Measurements from ENCODE around the gene SNX27.

DNA sequence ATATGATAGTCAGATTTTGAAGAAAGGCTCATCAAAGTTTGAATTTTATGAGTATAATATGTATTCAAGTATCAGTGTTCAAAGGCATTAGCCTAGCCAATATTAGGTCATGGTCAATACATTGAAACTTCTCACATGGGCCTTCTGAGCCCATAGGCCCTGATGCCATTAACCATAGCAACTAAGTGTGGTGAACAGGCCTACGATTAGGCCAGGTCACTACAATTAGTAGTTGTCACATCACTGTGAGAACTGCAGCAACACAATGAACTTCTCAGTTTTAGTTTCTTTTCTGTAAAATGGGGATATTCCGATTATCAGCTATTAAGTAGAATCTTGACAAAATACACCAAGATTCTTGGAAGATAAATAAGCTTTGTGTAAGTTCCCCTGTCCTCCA lies 74.7 kb downstream of the SNX27 start:
- TF ChIP-seq, protein P1, sequence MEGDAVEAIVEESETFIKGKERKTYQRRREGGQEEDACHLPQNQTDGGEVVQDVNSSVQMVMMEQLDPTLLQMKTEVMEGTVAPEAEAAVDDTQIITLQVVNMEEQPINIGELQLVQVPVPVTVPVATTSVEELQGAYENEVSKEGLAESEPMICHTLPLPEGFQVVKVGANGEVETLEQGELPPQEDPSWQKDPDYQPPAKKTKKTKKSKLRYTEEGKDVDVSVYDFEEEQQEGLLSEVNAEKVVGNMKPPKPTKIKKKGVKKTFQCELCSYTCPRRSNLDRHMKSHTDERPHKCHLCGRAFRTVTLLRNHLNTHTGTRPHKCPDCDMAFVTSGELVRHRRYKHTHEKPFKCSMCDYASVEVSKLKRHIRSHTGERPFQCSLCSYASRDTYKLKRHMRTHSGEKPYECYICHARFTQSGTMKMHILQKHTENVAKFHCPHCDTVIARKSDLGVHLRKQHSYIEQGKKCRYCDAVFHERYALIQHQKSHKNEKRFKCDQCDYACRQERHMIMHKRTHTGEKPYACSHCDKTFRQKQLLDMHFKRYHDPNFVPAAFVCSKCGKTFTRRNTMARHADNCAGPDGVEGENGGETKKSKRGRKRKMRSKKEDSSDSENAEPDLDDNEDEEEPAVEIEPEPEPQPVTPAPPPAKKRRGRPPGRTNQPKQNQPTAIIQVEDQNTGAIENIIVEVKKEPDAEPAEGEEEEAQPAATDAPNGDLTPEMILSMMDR (IDR thresholded peaks at IDR 0.05) = no peak
- TF ChIP-seq POLR2A (IDR thresholded peaks at IDR 0.05) = no peak
